SH-SY5Y (cell line): ENCODE results near the gene VPS52.

Source experiments
- GATA2 ChIP-seq: IDR thresholded peaks from 2 replicates; pipeline ENCODE4 v1.6.1; 2011; ENCODE audit warnings: mild to moderate bottlenecking, low read depth, low read length
- GATA3 ChIP-seq: IDR thresholded peaks from 2 replicates; pipeline ENCODE4 v1.6.1; 2011; ENCODE audit warnings: low read depth, mild to moderate bottlenecking, low read length, moderate library complexity

VPS52 gene

GRCh38 chr6:33215271-33216116, 56.2 kb downstream of the VPS52 start:
- TF ChIP-seq GATA3 (no peak), GATA2 (no peak)

DNA sequence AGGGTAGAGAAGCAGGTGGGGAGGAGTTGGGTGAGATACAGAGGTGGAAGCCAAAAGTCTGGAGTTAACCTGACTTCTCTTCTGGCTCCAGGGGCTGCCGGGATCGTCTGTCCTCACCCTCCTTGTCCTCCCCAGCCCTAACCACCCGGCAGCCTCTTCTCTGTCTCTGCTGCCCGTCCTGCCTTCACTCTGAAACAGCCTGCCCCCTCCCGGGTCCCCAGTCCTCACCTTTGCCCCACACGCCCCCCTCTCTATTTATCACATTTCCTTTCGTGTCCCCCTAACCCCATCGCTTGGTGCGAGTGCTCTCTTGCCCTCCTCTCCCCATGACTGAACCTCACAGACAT, 57.7 kb downstream of the VPS52 start:
- TF ChIP-seq GATA2 (no peak), GATA3 (no peak)

DNA sequence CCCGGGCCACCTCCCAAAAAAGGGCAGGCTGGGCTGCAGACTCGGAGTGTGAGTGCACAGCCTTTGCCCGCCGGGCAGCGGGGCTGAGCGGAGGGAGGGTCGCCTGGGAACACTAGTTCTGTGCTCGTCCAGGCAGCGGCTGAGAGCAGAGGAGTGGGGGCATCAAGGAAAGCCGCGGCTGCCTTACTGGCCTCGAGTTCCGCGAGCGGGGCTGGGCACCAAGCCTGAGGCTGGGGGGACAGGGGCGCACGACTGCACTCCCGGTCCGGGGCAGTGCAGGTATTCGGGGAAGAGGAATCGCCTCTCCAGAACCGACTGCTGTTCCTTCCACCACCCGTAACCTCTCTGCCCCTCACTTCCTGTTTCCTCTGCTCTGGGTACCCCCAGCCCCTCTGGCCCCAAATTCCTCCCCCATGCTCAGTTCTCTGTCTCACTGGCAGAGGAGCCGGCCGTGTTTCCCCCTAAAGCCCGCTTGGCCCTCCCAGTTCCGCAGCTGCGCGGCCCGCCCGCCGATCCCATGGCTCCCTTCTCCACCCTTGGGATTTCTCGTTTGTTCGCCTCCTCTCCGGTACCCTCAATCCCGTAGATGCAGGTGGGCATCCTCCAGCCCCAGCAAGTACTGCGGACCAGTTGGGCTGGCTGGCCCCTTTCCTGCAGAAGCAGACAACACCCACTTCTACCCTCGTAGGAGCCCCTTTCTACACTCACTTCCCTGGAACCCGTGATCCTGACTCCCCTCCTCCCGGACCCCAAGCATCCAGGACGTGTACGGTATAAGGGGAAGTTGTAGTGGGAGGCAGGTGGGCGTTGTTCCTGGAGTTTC, 58.3 kb downstream of the VPS52 start:
- TF ChIP-seq GATA2, result no peak
- TF ChIP-seq GATA3, result no peak

GRCh38 chr6:33212857-33213165, 58.9 kb downstream of the VPS52 start:
- TF ChIP-seq GATA2 (no peak), GATA3 (no peak)

DNA sequence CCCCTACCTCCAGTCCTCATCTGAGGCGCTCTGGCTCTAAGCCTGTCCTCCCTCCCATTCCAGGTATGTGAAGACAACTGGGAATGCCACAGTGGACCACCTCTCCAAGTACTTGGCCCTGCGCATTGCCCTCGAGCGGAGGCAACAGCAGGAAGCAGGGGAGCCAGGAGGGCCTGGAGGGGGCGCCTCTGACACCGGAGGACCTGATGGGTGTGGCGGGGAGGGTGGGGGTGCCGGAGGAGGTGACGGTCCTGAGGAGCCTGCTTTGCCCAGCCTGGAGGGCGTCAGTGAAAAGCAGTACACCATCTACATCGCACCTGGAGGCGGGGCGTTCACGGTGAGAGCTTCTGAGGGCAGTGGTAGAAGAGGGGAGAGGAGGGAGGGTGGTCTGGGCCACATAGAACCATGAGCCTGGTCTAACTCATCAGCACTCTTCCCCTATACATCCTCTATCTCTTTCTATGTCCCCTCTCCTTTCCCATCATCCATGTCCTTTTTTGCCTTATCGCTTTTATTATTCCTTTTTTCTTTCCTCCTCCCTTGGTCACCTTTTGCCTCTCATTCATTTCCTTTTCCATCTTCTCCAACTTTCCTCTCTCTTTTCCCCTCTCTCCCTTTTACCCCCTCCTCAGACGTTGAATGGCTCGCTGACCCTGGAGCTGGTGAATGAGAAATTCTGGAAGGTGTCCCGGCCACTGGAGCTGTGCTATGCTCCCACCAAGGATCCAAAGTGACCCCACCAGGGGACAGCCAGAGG, 59.8 kb downstream of the VPS52 start:
- TF ChIP-seq GATA3, result no peak
- no peak for TF ChIP-seq GATA2

GRCh38 chr6:33211136-33211535, 60.5 kb downstream of the VPS52 start:
- no peak for TF ChIP-seq GATA2
- no peak for TF ChIP-seq GATA3

GRCh38 chr6:33209856-33210255, 61.8 kb downstream of the VPS52 start:
- no peak for TF ChIP-seq GATA2
- no peak for TF ChIP-seq GATA3

DNA sequence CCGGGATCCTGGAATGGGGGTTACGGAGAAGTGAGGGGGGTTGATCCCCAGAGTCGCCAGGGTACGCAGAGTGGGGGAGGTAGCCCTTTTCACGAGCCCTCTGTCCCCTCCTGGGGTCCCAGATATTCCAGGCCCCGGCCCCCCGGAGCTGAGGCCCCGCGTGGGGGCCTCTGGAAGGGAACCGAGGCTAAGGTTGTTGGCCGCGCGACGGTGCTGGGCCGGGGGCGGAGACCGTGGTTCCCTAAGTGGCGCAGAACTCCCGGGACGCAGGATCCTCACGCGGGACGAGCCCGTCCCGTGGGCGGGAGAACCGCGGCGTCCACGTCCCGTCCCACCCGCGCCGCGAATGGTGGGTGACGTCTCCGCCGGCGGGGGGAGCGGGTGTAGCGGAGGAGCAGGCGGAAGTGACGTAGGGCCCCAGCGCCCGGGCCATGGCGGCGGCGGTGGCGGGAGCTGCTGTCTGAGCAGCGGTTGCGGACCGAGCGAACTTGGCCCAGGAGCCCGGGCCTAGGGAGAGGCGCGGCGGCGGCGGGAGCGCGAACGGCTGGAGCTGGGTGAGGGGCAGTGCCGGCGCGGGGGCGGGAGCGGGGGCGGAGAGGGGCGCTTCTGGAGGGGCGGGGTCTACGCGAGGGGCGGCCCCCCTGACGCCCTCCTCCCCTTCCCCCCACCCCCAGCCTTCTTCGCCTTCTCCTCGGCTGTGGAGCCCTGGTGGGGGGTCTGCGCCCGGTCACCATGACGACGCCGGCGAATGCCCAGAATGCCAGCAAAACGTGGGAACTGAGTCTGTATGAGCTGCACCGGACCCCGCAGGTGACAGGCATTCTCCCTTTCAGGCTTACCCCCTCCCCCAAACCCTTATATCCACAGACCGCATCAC, 63.3 kb downstream of the VPS52 start, which contains the start of gene RING1:
RING1 (plus strand) TSS at position 410 of the 877 bp plus-strand sequence; CDS start at position 733, 323 bp downstream.
- no peak for TF ChIP-seq GATA3
- no peak for TF ChIP-seq GATA2

GRCh38 chr6:33207552-33208090, 64.1 kb downstream of the VPS52 start:
- TF ChIP-seq GATA3 (no peak), GATA2 (no peak)

- no peak for TF ChIP-seq GATA2
Measured at GRCh38 chr6:33206864-33207551, 64.7 kb downstream of the VPS52 start.

DNA sequence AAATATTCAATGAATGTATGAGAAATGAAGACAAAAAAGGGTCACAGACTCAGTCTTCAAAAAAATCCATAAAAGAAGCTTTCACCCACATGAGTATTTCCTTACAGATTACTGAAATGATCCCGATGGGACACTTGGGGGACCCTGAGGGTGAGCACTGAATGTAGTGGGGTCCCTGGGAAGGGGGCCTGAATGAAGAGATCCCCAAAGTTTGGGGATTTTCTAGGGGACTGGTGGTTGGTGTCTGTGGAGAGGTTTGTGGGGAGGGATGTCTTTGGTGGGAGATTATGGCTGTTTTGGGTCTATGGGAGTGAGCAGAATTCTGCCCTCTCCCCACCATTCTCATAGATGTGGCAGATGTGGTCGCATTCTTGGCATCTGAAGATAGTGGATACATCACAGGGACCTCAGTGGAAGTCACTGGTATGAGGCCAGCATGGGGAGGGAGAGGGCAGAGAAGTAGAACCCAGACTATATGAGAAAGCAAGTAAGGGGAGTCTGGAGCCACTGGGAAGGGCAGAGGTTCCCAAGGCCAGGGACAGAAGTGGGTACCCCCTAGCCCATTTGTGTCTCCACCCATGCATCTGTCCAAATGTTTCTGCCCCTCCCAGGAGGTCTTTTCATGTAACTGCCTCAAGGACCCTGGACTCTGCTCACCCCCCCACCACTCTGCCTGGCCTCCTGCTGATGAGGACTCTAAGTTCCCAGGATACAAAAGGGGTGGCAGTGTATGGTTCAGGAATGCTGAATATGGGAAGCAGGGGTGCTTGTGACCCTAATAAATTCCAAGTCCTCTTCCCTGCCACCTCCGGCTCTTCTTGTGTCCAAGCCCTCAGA, 65.4 kb downstream of the VPS52 start:
- TF ChIP-seq GATA2 (no peak), GATA3 (no peak)

GRCh38 chr6:33205191-33206026, 66.3 kb downstream of the VPS52 start:
- TF ChIP-seq GATA2 (no peak), GATA3 (no peak)
